ENCODE results near the gene MORN1.

DNA sequence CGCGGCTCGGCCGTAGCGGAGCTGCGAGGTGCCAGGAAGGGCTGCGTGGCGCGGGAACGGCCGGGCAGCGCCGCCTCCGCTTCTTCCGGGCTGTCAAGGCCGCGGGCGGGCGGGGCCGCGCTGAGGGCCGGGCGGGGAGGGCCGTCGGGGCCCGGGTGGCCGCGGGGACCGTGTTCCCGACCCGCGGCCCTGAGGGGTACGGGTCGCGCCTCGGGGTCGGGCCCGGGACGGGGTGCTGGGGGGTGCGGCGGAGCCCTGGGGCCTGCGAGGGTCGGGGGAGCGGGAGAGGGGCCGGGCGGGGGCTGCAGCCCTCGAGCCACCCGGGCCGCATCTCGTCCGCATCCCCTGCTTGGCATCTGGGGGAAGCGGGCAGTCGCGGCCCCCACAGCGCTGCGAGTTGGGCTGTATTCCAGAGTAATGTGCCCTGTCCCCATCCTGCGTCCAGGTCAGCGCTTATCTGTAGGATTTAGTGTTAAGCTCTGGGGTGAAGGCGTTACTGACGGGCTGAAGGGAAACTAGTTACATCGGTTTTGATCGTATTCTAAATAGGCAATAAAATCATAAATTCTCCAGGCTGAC, 666 bp upstream of the MORN1 start:
- TF ChIP-seq CTCF (IDR thresholded peaks at IDR 0.05; ENCODE audit: control extremely low read depth in 1 of 3, insufficient read depth in 1 of 3, low read depth in 1 of 3, low read length in 3 of 3) (no peak), POLR2A (IDR thresholded peaks at IDR 0.05; ENCODE audit: control extremely low read depth in 1 of 2, low read depth in 2 of 2, low read length in 2 of 2) (no peak), USF2 (IDR thresholded peaks at IDR 0.05; ENCODE audit: low read length) (no peak), EZH2 (IDR thresholded peaks at IDR 0.05; ENCODE audit: low read depth, low read length, severe bottlenecking) (no peak), POLR2AphosphoS5 (IDR thresholded peaks at IDR 0.05; ENCODE audit: low read depth, low read length) (no peak), RNF2 (IDR thresholded peaks at IDR 0.05; ENCODE audit: borderline replicate concordance, low read depth, low read length, missing control alignments, poor library complexity, severe bottlenecking) (no peak), RFX5 (IDR thresholded peaks at IDR 0.05; ENCODE audit: borderline replicate concordance, low read depth, low read length) (no peak), GABPA (IDR thresholded peaks at IDR 0.05; ENCODE audit: borderline replicate concordance, insufficient read depth, low read length) (no peak)

All from H1 (cell line).